Measurements from ENCODE around the gene BSG. TPM values are rescaled to one million over a fixed set of nuclear protein-coding genes. Genes with fewer than 3 reads are reported as not detected.

BSG gene
- total and polyA plus RNA-seq, 9 of the 15 experiments (the other 6 are each of a cell fraction or from before 2014, with no cell fraction given) = 4.6 to 495 (median 187) TPM

GRCh38 chr19:555474-555808 is 17.0 kb upstream of the BSG start (continued):
- TF ChIP-seq NONO (IDR thresholded peaks at IDR 0.05; ENCODE audit: low read depth in 2 of 2, low read length in 1 of 2) = no peak

- no peaks in the 10 kb centered on the region for H4K20me1 ChIP-seq (replicated peaks; ENCODE audit: control insufficient read depth, insufficient read depth, low read length)
- peak overlapping the region; percentile 2; the same call in 1 of the 2 replicates for H3K4me3 ChIP-seq
- ATAC-seq (peak; percentile 55), DNase-seq (ENCODE audit: extremely low read depth in 1 of 4, low spot score in 3 of 4) (peak; percentile 48 to 81 (median 61)), FAIRE-seq (no peak)
- in situ Hi-C loops (cut with MboI) (no loop called here), intact Hi-C loops (cut with micrococcal nuclease) (loop anchor here (1.0 kb wide), 1 partner anchor 15 kb away; no protein-coding TSS in a partner anchor)
- peak overlapping the region; percentile 62 to 90 for H3K9ac ChIP-seq (ENCODE audit: insufficient read depth in 1 of 2, low read depth in 2 of 2, low read length in 2 of 2)
- H3K79me2 ChIP-seq (ENCODE audit: control insufficient read depth, insufficient read depth, low read length) = no peaks in the 10 kb centered on the region
- 48% methylated on average over 27 of the region's 31 CpGs for WGBS (ENCODE audit: insufficient coverage, low coverage, missing lambda C conversion rate)
- H3K4me1 ChIP-seq (replicated peaks in 1 of 2; ENCODE audit: control insufficient read depth in 2 of 2, insufficient read depth in 2 of 2, low read length in 2 of 2) = peaks cover 22 to 62% of the 10 kb centered on the region in 2 experiments; a peak in 4 of 5 replicates
- no peaks in the 10 kb centered on the region for H3K36me3 ChIP-seq (ENCODE audit: control insufficient read depth, insufficient read depth, low read length)
- peak overlapping the region; percentile 68 for H3K4me2 ChIP-seq (ENCODE audit: insufficient read depth, low read length)
- H2AFZ ChIP-seq (ENCODE audit: low read depth, low read length) = peak overlapping the region; percentile 83
- no peaks in the 10 kb centered on the region for H3K9me1 ChIP-seq (ENCODE audit: control insufficient read depth, insufficient read depth, low read length)
- ChIA-PET POLR2A (interaction anchor here (0.6 to 2.5 kb wide), 8 partner anchors 10 to 471 kb away, joined by 4 to 20 read pairs (median 6); partner anchors contain the start of gene BSG), CTCF (ENCODE audit: low intra/inter-chr PET ratio) (interaction anchor here (0.6 kb wide), 2 partner anchors 49 to 518 kb away, joined by 3 to 8 read pairs; no protein-coding TSS in a partner anchor)
- H3K27me3 ChIP-seq (ENCODE audit: control insufficient read depth in 2 of 2, insufficient read depth in 2 of 2, low read length in 2 of 2) = no peaks in the 10 kb centered on the region
- BruUV-seq (replicated peaks) = TSS peak; percentile 64
- H3K27ac ChIP-seq (ENCODE audit: extremely low read depth, low read depth, low read length) = peak overlapping the region; percentile 83
- H3K9me3 ChIP-seq (replicated peaks; ENCODE audit: control insufficient read depth, insufficient read depth, low read depth, low read length) = no peaks in the 10 kb centered on the region; the same call in 1 of the 2 replicates
- TF ChIP-seq ZNF592 (IDR thresholded peaks at IDR 0.05) (peak; percentile 68; the same call in 1 of the 2 replicates), ZHX1 (conservative IDR thresholded peaks at IDR 0.05; ENCODE audit: low read length) (no peak), CREM (IDR thresholded peaks at IDR 0.05; ENCODE audit: low read depth) (peak; percentile 77), HMGN3 (IDR thresholded peaks at IDR 0.05; ENCODE audit: borderline replicate concordance, extremely low read depth, insufficient read length, low read depth, low read length) (peak; percentile 16), AFF4 (CRISPR knock-in tag; IDR thresholded peaks at IDR 0.05) (0 out of 2 replicates have a peak, but pooled peaks have one; percentile 7)
Observed at GRCh38 chr19:556611-557382, 15.6 kb upstream of the BSG start.
